ENCODE measurements around the gene SHMT1. TPM values are rescaled to one million over a fixed set of nuclear protein-coding genes. Genes with fewer than 3 reads are reported as not detected.
"Not testable (repeated sequence)": the region's sequence is repeated elsewhere in the genome, so short reads cannot be mapped to it uniquely, and the experiment has no call there.

SHMT1 gene
- total and polyA plus RNA-seq, 4 donors: 39.6 to 360 (median 325) TPM

- H3K9me3 ChIP-seq (ENCODE audit: control insufficient read depth in 4 of 4, low read length in 3 of 4); H3K27me3 ChIP-seq (ENCODE audit: control insufficient read depth in 4 of 4, insufficient read depth in 4 of 4, low read length in 3 of 4); H3K9ac ChIP-seq (ENCODE audit: low read depth in 1 of 2, low read length in 2 of 2); DNase-seq (ENCODE audit: low spot score); H3K4me3 ChIP-seq (ENCODE audit: low read depth in 1 of 3, low read length in 3 of 3); H3K4me1 ChIP-seq (ENCODE audit: control insufficient read depth in 4 of 4, insufficient read depth in 4 of 4, low read length in 3 of 4); H3K27ac ChIP-seq (ENCODE audit: low read depth in 1 of 2, low read length in 2 of 2); H3K36me3 ChIP-seq (ENCODE audit: control insufficient read depth in 4 of 4, insufficient read depth in 3 of 4, low read depth in 1 of 4, low read length in 3 of 4): not testable (repeated sequence)
- 17% methylated on average over 11 of the region's 11 CpGs for WGBS
Observed at GRCh38 chr17:18410736-18411135, 47.4 kb upstream of the SHMT1 start.

- H3K27ac ChIP-seq (ENCODE audit: low read depth in 1 of 2, low read length in 2 of 2); DNase-seq (ENCODE audit: low spot score); H3K9me3 ChIP-seq (ENCODE audit: control insufficient read depth in 4 of 4, low read length in 3 of 4); H3K27me3 ChIP-seq (ENCODE audit: control insufficient read depth in 4 of 4, insufficient read depth in 4 of 4, low read length in 3 of 4); H3K36me3 ChIP-seq (ENCODE audit: control insufficient read depth in 4 of 4, insufficient read depth in 3 of 4, low read depth in 1 of 4, low read length in 3 of 4); H3K9ac ChIP-seq (ENCODE audit: low read depth in 1 of 2, low read length in 2 of 2); H3K4me1 ChIP-seq (ENCODE audit: control insufficient read depth in 4 of 4, insufficient read depth in 4 of 4, low read length in 3 of 4); H3K4me3 ChIP-seq (ENCODE audit: low read depth in 1 of 3, low read length in 3 of 3): not testable (repeated sequence)
- WGBS: 51% methylated on average over 6 of the region's 6 CpGs
Observed at GRCh38 chr17:18409321-18409720, 46.0 kb upstream of the SHMT1 start.

DNA sequence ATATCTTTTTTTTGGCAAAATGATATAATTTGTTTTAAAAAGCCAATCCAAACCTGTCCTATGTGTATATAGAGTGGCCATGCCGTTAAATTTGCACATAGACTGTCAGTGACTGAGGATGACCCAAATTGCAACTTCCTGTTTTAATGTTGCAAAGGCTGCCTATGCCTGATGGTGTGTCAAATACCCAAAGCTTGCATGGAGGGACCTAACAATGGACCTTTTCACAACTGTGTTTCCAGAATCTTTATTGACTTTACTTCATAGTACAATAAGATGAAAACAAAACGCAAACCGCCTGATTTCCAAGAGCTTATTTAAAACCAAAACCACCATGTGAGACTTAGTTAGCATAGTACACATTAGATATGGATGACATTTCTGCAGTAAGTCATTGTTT is 45.6 kb upstream of the SHMT1 start:
- not testable (repeated sequence) for H3K9ac ChIP-seq (ENCODE audit: low read depth in 1 of 2, low read length in 2 of 2); H3K27ac ChIP-seq (ENCODE audit: low read depth in 1 of 2, low read length in 2 of 2); H3K4me1 ChIP-seq (ENCODE audit: control insufficient read depth in 4 of 4, insufficient read depth in 4 of 4, low read length in 3 of 4); H3K36me3 ChIP-seq (ENCODE audit: control insufficient read depth in 4 of 4, insufficient read depth in 3 of 4, low read depth in 1 of 4, low read length in 3 of 4); H3K4me3 ChIP-seq (ENCODE audit: low read depth in 1 of 3, low read length in 3 of 3); DNase-seq (ENCODE audit: low spot score); H3K27me3 ChIP-seq (ENCODE audit: control insufficient read depth in 4 of 4, insufficient read depth in 4 of 4, low read length in 3 of 4); H3K9me3 ChIP-seq (ENCODE audit: control insufficient read depth in 4 of 4, low read length in 3 of 4)
- WGBS: 54% methylated on average over 3 of the region's 3 CpGs

DNA sequence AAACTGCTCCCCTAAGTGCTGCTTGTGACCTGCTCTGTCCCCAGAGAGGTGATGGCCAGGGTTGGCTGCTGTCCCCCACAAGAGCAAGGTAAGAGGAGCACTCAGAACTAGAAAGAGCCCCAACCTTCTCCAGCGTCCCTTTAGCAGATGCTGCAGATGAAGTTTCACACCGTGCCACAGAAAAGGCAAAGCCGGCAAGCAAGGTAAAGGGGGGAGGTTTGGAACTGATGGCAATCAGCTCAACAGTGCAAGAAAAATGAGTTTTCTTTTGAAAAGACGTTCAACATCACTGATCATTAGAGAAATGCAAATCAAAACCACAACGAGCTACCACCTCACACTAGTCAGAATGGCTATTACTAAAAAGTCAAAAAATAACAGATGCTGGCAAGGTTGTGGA is 40.3 kb upstream of the SHMT1 start:
- DNase-seq (ENCODE audit: low spot score); H3K4me1 ChIP-seq (ENCODE audit: control insufficient read depth in 4 of 4, insufficient read depth in 4 of 4, low read length in 3 of 4); H3K27me3 ChIP-seq (ENCODE audit: control insufficient read depth in 4 of 4, insufficient read depth in 4 of 4, low read length in 3 of 4); H3K4me3 ChIP-seq (ENCODE audit: low read depth in 1 of 3, low read length in 3 of 3); H3K36me3 ChIP-seq (ENCODE audit: control insufficient read depth in 4 of 4, insufficient read depth in 3 of 4, low read depth in 1 of 4, low read length in 3 of 4); H3K9ac ChIP-seq (ENCODE audit: low read depth in 1 of 2, low read length in 2 of 2); H3K9me3 ChIP-seq (ENCODE audit: control insufficient read depth in 4 of 4, low read length in 3 of 4); H3K27ac ChIP-seq (ENCODE audit: low read depth in 1 of 2, low read length in 2 of 2): not testable (repeated sequence)
- 100% methylated on average over 1 of the region's 5 CpGs for WGBS

DNA sequence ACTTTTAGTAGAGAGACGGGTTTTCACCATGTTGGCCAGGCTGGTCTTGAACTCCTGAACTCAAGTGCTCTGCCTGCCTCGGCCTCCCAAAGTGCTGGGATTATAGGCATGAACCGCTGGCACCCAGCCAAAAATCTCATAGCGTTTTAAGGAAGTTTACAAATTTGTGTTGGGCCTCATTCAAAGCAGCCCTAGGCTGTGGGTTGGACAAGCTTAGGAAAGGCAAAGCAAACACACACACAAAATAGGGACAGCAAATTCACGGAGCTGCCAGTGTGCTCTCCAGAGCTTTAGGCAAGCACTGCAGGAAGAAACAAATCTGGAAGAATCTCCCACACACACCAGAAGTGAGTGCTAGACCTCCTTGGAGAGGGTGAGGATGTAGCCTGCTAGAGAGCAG is 39.8 kb upstream of the SHMT1 start:
- not testable (repeated sequence) for H3K4me1 ChIP-seq (ENCODE audit: control insufficient read depth in 4 of 4, insufficient read depth in 4 of 4, low read length in 3 of 4); H3K27me3 ChIP-seq (ENCODE audit: control insufficient read depth in 4 of 4, insufficient read depth in 4 of 4, low read length in 3 of 4); DNase-seq (ENCODE audit: low spot score); H3K27ac ChIP-seq (ENCODE audit: low read depth in 1 of 2, low read length in 2 of 2); H3K36me3 ChIP-seq (ENCODE audit: control insufficient read depth in 4 of 4, insufficient read depth in 3 of 4, low read depth in 1 of 4, low read length in 3 of 4); H3K4me3 ChIP-seq (ENCODE audit: low read depth in 1 of 3, low read length in 3 of 3); H3K9ac ChIP-seq (ENCODE audit: low read depth in 1 of 2, low read length in 2 of 2); H3K9me3 ChIP-seq (ENCODE audit: control insufficient read depth in 4 of 4, low read length in 3 of 4)
- 17% methylated on average over 4 of the region's 5 CpGs for WGBS

DNA sequence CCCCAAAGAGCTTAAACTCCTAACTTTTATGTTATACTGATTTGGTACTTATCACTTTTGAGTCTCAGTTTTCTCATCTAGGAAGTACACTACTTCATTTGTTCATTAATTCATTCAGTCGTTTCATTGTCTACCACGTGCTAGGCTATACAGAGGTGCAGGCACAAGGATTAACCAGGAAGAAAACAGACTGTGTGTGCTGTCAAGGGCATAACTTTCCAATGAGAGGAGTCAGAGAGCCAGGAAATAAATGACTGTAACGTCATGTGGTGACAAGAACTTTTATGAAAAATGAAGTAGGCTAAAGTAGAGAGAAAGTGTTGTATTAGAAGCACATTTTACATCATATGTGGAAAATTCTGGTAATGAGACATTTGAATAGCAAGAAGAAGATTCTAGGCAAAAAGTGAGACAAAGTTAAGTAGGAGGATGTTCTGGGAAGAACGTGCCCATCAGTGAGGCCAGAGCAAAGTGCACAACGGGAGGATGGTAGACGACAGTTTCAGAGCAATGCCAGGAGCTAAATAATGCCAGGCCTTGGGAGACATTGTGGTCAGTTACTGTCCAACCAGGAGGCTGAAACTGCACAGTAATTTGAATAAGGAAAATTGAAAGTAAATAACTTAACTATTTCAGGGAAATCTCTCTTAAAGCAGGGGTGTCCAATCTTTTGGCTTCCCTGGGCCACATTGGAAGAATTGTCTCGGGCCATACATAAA is 38.7 kb upstream of the SHMT1 start:
- H3K27ac ChIP-seq (ENCODE audit: low read depth in 1 of 2, low read length in 2 of 2); H3K9ac ChIP-seq (ENCODE audit: low read depth in 1 of 2, low read length in 2 of 2); H3K4me3 ChIP-seq (ENCODE audit: low read depth in 1 of 3, low read length in 3 of 3); H3K9me3 ChIP-seq (ENCODE audit: control insufficient read depth in 4 of 4, low read length in 3 of 4); H3K36me3 ChIP-seq (ENCODE audit: control insufficient read depth in 4 of 4, insufficient read depth in 3 of 4, low read depth in 1 of 4, low read length in 3 of 4); H3K27me3 ChIP-seq (ENCODE audit: control insufficient read depth in 4 of 4, insufficient read depth in 4 of 4, low read length in 3 of 4); H3K4me1 ChIP-seq (ENCODE audit: control insufficient read depth in 4 of 4, insufficient read depth in 4 of 4, low read length in 3 of 4); DNase-seq (ENCODE audit: low spot score): not testable (repeated sequence)
- WGBS: 59% methylated on average over 7 of the region's 7 CpGs

DNA sequence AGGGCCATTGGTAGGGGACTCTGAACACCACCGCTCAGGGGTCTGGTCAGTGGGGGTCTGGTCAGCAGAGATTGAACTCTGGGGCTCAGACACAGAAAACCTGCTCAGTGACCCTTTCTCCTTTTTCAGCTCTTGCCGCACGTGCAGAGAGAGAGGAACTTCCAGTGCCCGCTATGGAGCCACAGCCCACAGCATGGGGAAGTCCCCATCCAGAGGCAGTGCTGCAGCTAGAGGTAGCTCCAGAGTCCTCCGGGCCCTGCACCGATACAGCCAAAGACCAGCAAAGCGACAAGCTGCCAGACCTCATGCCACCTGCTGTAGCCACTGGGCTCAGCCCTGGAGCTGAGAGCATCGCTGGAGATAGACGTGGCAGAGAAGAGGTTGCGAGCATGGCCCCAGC is 25.4 kb upstream of the SHMT1 start:
- H3K4me3 ChIP-seq (ENCODE audit: low read depth in 1 of 3, low read length in 3 of 3); H3K27ac ChIP-seq (ENCODE audit: low read depth in 1 of 2, low read length in 2 of 2); H3K27me3 ChIP-seq (ENCODE audit: control insufficient read depth in 4 of 4, insufficient read depth in 4 of 4, low read length in 3 of 4); H3K36me3 ChIP-seq (ENCODE audit: control insufficient read depth in 4 of 4, insufficient read depth in 3 of 4, low read depth in 1 of 4, low read length in 3 of 4); H3K9me3 ChIP-seq (ENCODE audit: control insufficient read depth in 4 of 4, low read length in 3 of 4); H3K4me1 ChIP-seq (ENCODE audit: control insufficient read depth in 4 of 4, insufficient read depth in 4 of 4, low read length in 3 of 4); DNase-seq (ENCODE audit: low spot score); H3K9ac ChIP-seq (ENCODE audit: low read depth in 1 of 2, low read length in 2 of 2): not testable (repeated sequence)
- WGBS: 78% methylated on average over 6 of the region's 10 CpGs

GRCh38 chr17:18388266-18388665 is 24.9 kb upstream of the SHMT1 start:
- not testable (repeated sequence) for DNase-seq (ENCODE audit: low spot score); H3K9me3 ChIP-seq (ENCODE audit: control insufficient read depth in 4 of 4, low read length in 3 of 4); H3K9ac ChIP-seq (ENCODE audit: low read depth in 1 of 2, low read length in 2 of 2); H3K36me3 ChIP-seq (ENCODE audit: control insufficient read depth in 4 of 4, insufficient read depth in 3 of 4, low read depth in 1 of 4, low read length in 3 of 4); H3K4me3 ChIP-seq (ENCODE audit: low read depth in 1 of 3, low read length in 3 of 3); H3K27me3 ChIP-seq (ENCODE audit: control insufficient read depth in 4 of 4, insufficient read depth in 4 of 4, low read length in 3 of 4); H3K4me1 ChIP-seq (ENCODE audit: control insufficient read depth in 4 of 4, insufficient read depth in 4 of 4, low read length in 3 of 4); H3K27ac ChIP-seq (ENCODE audit: low read depth in 1 of 2, low read length in 2 of 2)
- 92% methylated on average over 4 of the region's 4 CpGs for WGBS

GRCh38 chr17:18387583-18387982 is 24.2 kb upstream of the SHMT1 start:
- not testable (repeated sequence) for DNase-seq (ENCODE audit: low spot score); H3K9me3 ChIP-seq (ENCODE audit: control insufficient read depth in 4 of 4, low read length in 3 of 4); H3K4me3 ChIP-seq (ENCODE audit: low read depth in 1 of 3, low read length in 3 of 3); H3K4me1 ChIP-seq (ENCODE audit: control insufficient read depth in 4 of 4, insufficient read depth in 4 of 4, low read length in 3 of 4); H3K27ac ChIP-seq (ENCODE audit: low read depth in 1 of 2, low read length in 2 of 2); H3K36me3 ChIP-seq (ENCODE audit: control insufficient read depth in 4 of 4, insufficient read depth in 3 of 4, low read depth in 1 of 4, low read length in 3 of 4); H3K27me3 ChIP-seq (ENCODE audit: control insufficient read depth in 4 of 4, insufficient read depth in 4 of 4, low read length in 3 of 4); H3K9ac ChIP-seq (ENCODE audit: low read depth in 1 of 2, low read length in 2 of 2)
- WGBS: 91% methylated on average over 5 of the region's 5 CpGs

Data from liver (tissue), 9 donors.